H9 (cell line): ENCODE measurements around the gene EDC3. TPM values are rescaled to one million over a fixed set of nuclear protein-coding genes. Genes with fewer than 3 reads are reported as not detected.

Source experiments
- DNase-seq: peaks from one replicate; pipeline ENCODE4 v3.0.0-alpha.2; 2017
- H2AFZ ChIP-seq: one replicate; pipeline ENCODE4 v1.6.1; 2013; ENCODE audit warnings: mild to moderate bottlenecking, low read length, control low read depth, moderate library complexity
- H2AK5ac ChIP-seq: 2 replicates; pipeline ENCODE4 v1.6.1; 2013; ENCODE audit warnings: low read length, control low read depth, mixed read lengths; ENCODE audit not compliant: insufficient read length
- H2BK120ac ChIP-seq: one replicate; pipeline ENCODE4 v1.6.1; 2013; ENCODE audit warnings: low read depth, mild to moderate bottlenecking, low read length, control low read depth, inconsistent platforms; ENCODE audit not compliant: poor library complexity, severe bottlenecking
- H2BK12ac ChIP-seq: 2 replicates; pipeline ENCODE4 v1.6.1; 2013; ENCODE audit warnings: low read length, control low read depth, mixed read lengths, low read depth; ENCODE audit not compliant: insufficient read length
- H2BK15ac ChIP-seq: 2 replicates; pipeline ENCODE4 v1.6.1; 2013; ENCODE audit warnings: low read depth, low read length, control low read depth
- H2BK20ac ChIP-seq: one replicate; pipeline ENCODE4 v1.6.1; 2013; ENCODE audit warnings: low read depth, mild to moderate bottlenecking, low read length, control low read depth, inconsistent platforms; ENCODE audit not compliant: poor library complexity, severe bottlenecking
- H2BK5ac ChIP-seq: 2 replicates; pipeline ENCODE4 v1.6.1; 2013; ENCODE audit warnings: low read length, control low read depth, mixed read lengths; ENCODE audit not compliant: insufficient read length
- H3K14ac ChIP-seq: 2 replicates; pipeline ENCODE4 v1.6.1; 2013; ENCODE audit warnings: low read length, control low read depth; ENCODE audit not compliant: insufficient read depth
- H3K18ac ChIP-seq: 2 replicates; pipeline ENCODE4 v1.6.1; 2013; ENCODE audit warnings: low read depth, mild to moderate bottlenecking, mixed read lengths, low read length, control low read depth; ENCODE audit not compliant: insufficient read length
- H3K23ac ChIP-seq: 2 replicates; pipeline ENCODE4 v1.6.1; 2013; ENCODE audit warnings: low read length, control low read depth, mixed read lengths, low read depth; ENCODE audit not compliant: insufficient read length
- H3K23me2 ChIP-seq: 2 replicates; pipeline ENCODE4 v1.6.1; 2013; ENCODE audit warnings: low read depth, mild to moderate bottlenecking, mixed read lengths, low read length, control low read depth; ENCODE audit not compliant: insufficient read length, poor library complexity, severe bottlenecking
- H3K27ac ChIP-seq: 2 replicates; pipeline ENCODE4 v1.5.1; 2013; ENCODE audit warnings: low read length, control low read depth, mixed read lengths, low read depth; ENCODE audit not compliant: insufficient read length
- H3K27me3 ChIP-seq: 2 replicates; pipeline ENCODE4 v1.6.1; 2013; ENCODE audit warnings: low read length, control low read depth, inconsistent platforms; ENCODE audit not compliant: insufficient read depth
- H3K4ac ChIP-seq: 2 replicates; pipeline ENCODE4 v1.6.1; 2013; ENCODE audit warnings: low read depth, mild to moderate bottlenecking, control low read depth, inconsistent platforms, low read length, moderate library complexity
- H3K4me1 ChIP-seq: 2 replicates; pipeline ENCODE4 v1.6.1; 2013; ENCODE audit warnings: low read length, control low read depth, inconsistent platforms; ENCODE audit not compliant: insufficient read depth
- H3K4me2 ChIP-seq: 2 replicates; pipeline ENCODE4 v1.6.1; 2013; ENCODE audit warnings: low read length, control low read depth, mixed read lengths; ENCODE audit not compliant: insufficient read length, insufficient read depth
- H3K56ac ChIP-seq: 2 replicates; pipeline ENCODE4 v1.6.1; 2013; ENCODE audit warnings: low read depth, mild to moderate bottlenecking, mixed read lengths, low read length, control low read depth; ENCODE audit not compliant: insufficient read length
- H3K79me1 ChIP-seq: 2 replicates; pipeline ENCODE4 v1.6.1; 2013; ENCODE audit warnings: low read depth, mild to moderate bottlenecking, moderate library complexity, low read length, control low read depth, inconsistent platforms; ENCODE audit not compliant: insufficient read depth, poor library complexity, severe bottlenecking
- H3K79me2 ChIP-seq: 2 replicates; pipeline ENCODE4 v1.6.1; 2013; ENCODE audit warnings: low read length, control low read depth, inconsistent platforms; ENCODE audit not compliant: insufficient read depth
- H3K9ac ChIP-seq: 2 replicates; pipeline ENCODE4 v1.6.1; 2013; ENCODE audit warnings: low read length, control low read depth, mixed read lengths; ENCODE audit not compliant: insufficient read length; ENCODE audit errors: extremely low read depth
- H3K9me3 ChIP-seq: one replicate; pipeline ENCODE4 v1.6.1; 2013; ENCODE audit warnings: low read depth, low read length, inconsistent platforms; ENCODE audit not compliant: control insufficient read depth
- H3T11ph ChIP-seq: one replicate; pipeline ENCODE4 v1.6.1; 2013; ENCODE audit warnings: mild to moderate bottlenecking, low read length, control low read depth, inconsistent platforms
- H4K20me1 ChIP-seq: one replicate; pipeline ENCODE4 v1.6.1; 2013; ENCODE audit not compliant: control insufficient read depth, insufficient read length, insufficient read depth
- H4K5ac ChIP-seq: 2 replicates; pipeline ENCODE4 v1.6.1; 2013; ENCODE audit warnings: low read depth, mild to moderate bottlenecking, mixed read lengths, low read length, control low read depth; ENCODE audit not compliant: insufficient read length
- H4K8ac ChIP-seq: replicated peaks from 2 replicates; pipeline ENCODE4 v1.6.1; 2013; ENCODE audit warnings: low read length, control low read depth, mixed read lengths, low read depth; ENCODE audit not compliant: insufficient read length
- H4K91ac ChIP-seq: 2 replicates; pipeline ENCODE4 v1.6.1; 2013; ENCODE audit warnings: low read depth, mild to moderate bottlenecking, moderate library complexity, mixed read lengths, low read length, control low read depth; ENCODE audit not compliant: insufficient read length
- H3K27ac Mint-ChIP-seq, 3 experiments: 2 replicates in 2 of 3; 3 replicates in 1 of 3; pipeline ENCODE4 v1.8.0; 2020 to 2021; ENCODE audit warnings: mixed read lengths in 3 of 3, mild to moderate bottlenecking in 1 of 3, moderate library complexity in 1 of 3
- H3K27me3 Mint-ChIP-seq: 2 replicates; pipeline ENCODE4 v1.8.0; 2021; ENCODE audit warnings: low read depth, mild to moderate bottlenecking, moderate library complexity, mixed read lengths
- H3K36me3 Mint-ChIP-seq, 3 experiments: 2 replicates in 2 of 3; 3 replicates in 1 of 3; pipeline ENCODE4 v1.8.0; 2020 to 2021; ENCODE audit warnings: low read depth in 3 of 3, mixed read lengths in 3 of 3; ENCODE audit not compliant: insufficient read depth in 1 of 3
- H3K4me1 Mint-ChIP-seq, 2 experiments: 2 replicates each; pipeline ENCODE4 v1.8.0; 2020; ENCODE audit warnings: mixed read lengths in 2 of 2
- H3K4me3 Mint-ChIP-seq, 2 experiments: 2 replicates in 1 of 2; 3 replicates in 1 of 2; pipeline ENCODE4 v1.8.0; 2020 to 2021; ENCODE audit warnings: mild to moderate bottlenecking in 2 of 2, mixed read lengths in 2 of 2, moderate library complexity in 1 of 2
- H3K9me3 Mint-ChIP-seq, 2 experiments: 2 replicates in 1 of 2; 3 replicates in 1 of 2; pipeline ENCODE4 v1.8.0; 2020; ENCODE audit warnings: mild to moderate bottlenecking in 2 of 2, mixed read lengths in 2 of 2, moderate library complexity in 1 of 2
- WGBS: extraction: QIAGEN DNeasy Blood & Tissue Kit; methylation state at CpG from one replicate; pipeline ENCODE4 v1.1.7; 2013; ENCODE audit warnings: missing lambda C conversion rate, low lambda C conversion rate, mixed read lengths; ENCODE audit not compliant: insufficient read length; ENCODE audit errors: extremely low coverage; 5-methylcytosine and 5-hydroxymethylcytosine counted together
- total RNA-seq: library from RNA; stranded (reverse); gene quantifications from 2 replicates; pipeline ENCODE4 v1.2.1, GENCODE V29; 2021
- TF ChIP-seq, protein P1 (sequence below): fragments of 200-600 bp; sonication (generic); conservative IDR thresholded peaks from 3 replicates; pipeline ENCODE4 v1.8.0; 2021; ENCODE audit warnings: antibody characterized with exemption, mild to moderate bottlenecking

EDC3 gene
- total RNA-seq, 1 experiment from 2014 or later: 60.5 TPM

DNA sequence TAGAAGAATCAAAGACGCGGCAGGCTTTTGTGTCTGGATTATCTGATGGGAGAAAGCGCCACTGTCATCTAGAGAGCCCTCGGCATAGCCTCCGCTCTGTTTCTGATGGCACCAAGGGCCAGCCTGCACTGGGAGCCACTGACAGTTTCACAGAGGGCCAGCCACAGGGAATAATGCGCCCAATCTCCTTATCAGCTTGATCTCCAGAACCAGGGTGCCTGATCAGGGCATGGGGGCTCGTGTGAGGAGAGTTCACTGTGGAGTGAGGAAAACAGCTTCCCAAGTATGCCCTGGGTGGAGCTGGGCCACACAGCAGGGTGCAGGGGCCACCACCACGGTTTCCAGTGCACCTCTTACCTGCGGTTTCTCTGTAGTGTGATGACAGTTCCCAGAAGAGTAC lies 110.0 kb downstream of the EDC3 start:
- H3K27ac Mint-ChIP-seq: 0 out of 7 replicates have a peak overlapping the region, but pooled peaks of 2 of the 3 experiments have one; percentile 25 to 32
- H3K4me1 Mint-ChIP-seq: peaks cover 18 to 25% of the 10 kb centered on the region in 2 experiments
- H2BK15ac ChIP-seq: no peak overlapping the region
- H3K56ac ChIP-seq: no peak overlapping the region
- no peak overlapping the region for H3K27ac ChIP-seq
- no peaks in the 10 kb centered on the region for H3K23me2 ChIP-seq
- H3K79me1 ChIP-seq: peaks cover 3% of the 10 kb centered on the region
- no peak overlapping the region for H2BK12ac ChIP-seq
- H4K8ac ChIP-seq: no peak overlapping the region
- H3K4ac ChIP-seq: no peak overlapping the region
- DNase-seq: no peak
- H2BK120ac ChIP-seq: no peak overlapping the region
- H3K18ac ChIP-seq: no peak overlapping the region
- H3K9ac ChIP-seq: no peak overlapping the region
- no peak overlapping the region for H2BK20ac ChIP-seq
- peaks cover 38 to 80% (median 44%) of the 10 kb centered on the region in 3 experiments for H3K36me3 Mint-ChIP-seq
- WGBS: no CpG with 5 or more reads among the region's 9 CpGs
- H3K9me3 Mint-ChIP-seq: no peaks in the 10 kb centered on the region
- no peaks in the 10 kb centered on the region for H3K9me3 ChIP-seq
- no peak overlapping the region for H3K23ac ChIP-seq
- no peak overlapping the region for H3K4me3 Mint-ChIP-seq
- no peak overlapping the region for H3T11ph ChIP-seq
- H2BK5ac ChIP-seq: no peak overlapping the region
- no peak overlapping the region for H3K4me2 ChIP-seq
- H3K27me3 Mint-ChIP-seq: no peaks in the 10 kb centered on the region
- no peak overlapping the region for H4K91ac ChIP-seq
- no peak overlapping the region for H3K14ac ChIP-seq
- 0 out of 2 replicates have a peak, but pooled peaks cover 1% of the 10 kb centered on the region for H3K79me2 ChIP-seq
- H4K5ac ChIP-seq: no peak overlapping the region
- H3K27me3 ChIP-seq: no peaks in the 10 kb centered on the region
- H2AK5ac ChIP-seq: no peak overlapping the region
- TF ChIP-seq, protein P1, sequence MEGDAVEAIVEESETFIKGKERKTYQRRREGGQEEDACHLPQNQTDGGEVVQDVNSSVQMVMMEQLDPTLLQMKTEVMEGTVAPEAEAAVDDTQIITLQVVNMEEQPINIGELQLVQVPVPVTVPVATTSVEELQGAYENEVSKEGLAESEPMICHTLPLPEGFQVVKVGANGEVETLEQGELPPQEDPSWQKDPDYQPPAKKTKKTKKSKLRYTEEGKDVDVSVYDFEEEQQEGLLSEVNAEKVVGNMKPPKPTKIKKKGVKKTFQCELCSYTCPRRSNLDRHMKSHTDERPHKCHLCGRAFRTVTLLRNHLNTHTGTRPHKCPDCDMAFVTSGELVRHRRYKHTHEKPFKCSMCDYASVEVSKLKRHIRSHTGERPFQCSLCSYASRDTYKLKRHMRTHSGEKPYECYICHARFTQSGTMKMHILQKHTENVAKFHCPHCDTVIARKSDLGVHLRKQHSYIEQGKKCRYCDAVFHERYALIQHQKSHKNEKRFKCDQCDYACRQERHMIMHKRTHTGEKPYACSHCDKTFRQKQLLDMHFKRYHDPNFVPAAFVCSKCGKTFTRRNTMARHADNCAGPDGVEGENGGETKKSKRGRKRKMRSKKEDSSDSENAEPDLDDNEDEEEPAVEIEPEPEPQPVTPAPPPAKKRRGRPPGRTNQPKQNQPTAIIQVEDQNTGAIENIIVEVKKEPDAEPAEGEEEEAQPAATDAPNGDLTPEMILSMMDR: no peak
- 0 out of 2 replicates have a peak, but pooled peaks cover 2% of the 10 kb centered on the region for H3K4me1 ChIP-seq
- H2AFZ ChIP-seq: no peak overlapping the region
- no peaks in the 10 kb centered on the region for H4K20me1 ChIP-seq
